NCI-H446 treated with DMSO at 0.1 percent for 48 hours (cell line): Measurements from ENCODE around the gene GTF2F2.
"Not testable (repeated sequence)": the region's sequence is repeated elsewhere in the genome, so short reads cannot be mapped to it uniquely, and the experiment has no call there.

Source experiments
- DNase-seq: peaks from one replicate; lab custom pipeline; 2025; lab: John Stamatoyannopoulos, UW

GTF2F2 gene

GRCh38 chr13:45180303-45180702, 60.0 kb downstream of the GTF2F2 start:
- DNase-seq, result no peak

- DNase-seq, result no peak
Observed at GRCh38 chr13:45180713-45181601, 60.6 kb downstream of the GTF2F2 start.

GRCh38 chr13:45184693-45185092, 64.4 kb downstream of the GTF2F2 start:
- no peak for DNase-seq

- DNase-seq, result no peak
Observed at GRCh38 chr13:45185286-45185685, 65.0 kb downstream of the GTF2F2 start.

- not testable (repeated sequence) for DNase-seq
Observed at GRCh38 chr13:45189077-45189476, 68.8 kb downstream of the GTF2F2 start.

GRCh38 chr13:45189511-45189910, 69.2 kb downstream of the GTF2F2 start:
- DNase-seq, result not testable (repeated sequence)

GRCh38 chr13:45191874-45192273, 71.6 kb downstream of the GTF2F2 start:
- no peak for DNase-seq

GRCh38 chr13:45194081-45194939, 74.0 kb downstream of the GTF2F2 start:
- DNase-seq, result no peak

- no peak for DNase-seq
Observed at GRCh38 chr13:45195421-45195820, 75.1 kb downstream of the GTF2F2 start.

- DNase-seq, result no peak
Observed at GRCh38 chr13:45196096-45196495, 75.8 kb downstream of the GTF2F2 start.

- DNase-seq, result no peak
Observed at GRCh38 chr13:45196622-45197021, 76.3 kb downstream of the GTF2F2 start.

GRCh38 chr13:45198041-45198440, 77.7 kb downstream of the GTF2F2 start:
- no peak for DNase-seq

GRCh38 chr13:45198924-45199323, 78.6 kb downstream of the GTF2F2 start:
- no peak for DNase-seq

- DNase-seq, result no peak
Observed at GRCh38 chr13:45199711-45200110, 79.4 kb downstream of the GTF2F2 start.

GRCh38 chr13:45200701-45201232, 80.5 kb downstream of the GTF2F2 start, which contains the start of gene KCTD4:
KCTD4 (minus strand) TSS chr13:45201045; CDS start chr13:45194567, 6,478 bp downstream.
- no peak for DNase-seq

GRCh38 chr13:45205124-45205523, 84.8 kb downstream of the GTF2F2 start:
- no peak for DNase-seq

- no peak for DNase-seq
Observed at GRCh38 chr13:45206340-45206739, 86.0 kb downstream of the GTF2F2 start.

- DNase-seq, result no peak
Observed at GRCh38 chr13:45207319-45207718, 87.0 kb downstream of the GTF2F2 start.

GRCh38 chr13:45208132-45208531, 87.8 kb downstream of the GTF2F2 start:
- no peak for DNase-seq

- no peak for DNase-seq
Observed at GRCh38 chr13:45209229-45209628, 88.9 kb downstream of the GTF2F2 start.

- DNase-seq, result no peak
Observed at GRCh38 chr13:45215392-45216077, 95.2 kb downstream of the GTF2F2 start.

GRCh38 chr13:45216193-45216592, 95.9 kb downstream of the GTF2F2 start:
- DNase-seq, result no peak
